ENCODE measurements around the gene CAVIN3.

DNA sequence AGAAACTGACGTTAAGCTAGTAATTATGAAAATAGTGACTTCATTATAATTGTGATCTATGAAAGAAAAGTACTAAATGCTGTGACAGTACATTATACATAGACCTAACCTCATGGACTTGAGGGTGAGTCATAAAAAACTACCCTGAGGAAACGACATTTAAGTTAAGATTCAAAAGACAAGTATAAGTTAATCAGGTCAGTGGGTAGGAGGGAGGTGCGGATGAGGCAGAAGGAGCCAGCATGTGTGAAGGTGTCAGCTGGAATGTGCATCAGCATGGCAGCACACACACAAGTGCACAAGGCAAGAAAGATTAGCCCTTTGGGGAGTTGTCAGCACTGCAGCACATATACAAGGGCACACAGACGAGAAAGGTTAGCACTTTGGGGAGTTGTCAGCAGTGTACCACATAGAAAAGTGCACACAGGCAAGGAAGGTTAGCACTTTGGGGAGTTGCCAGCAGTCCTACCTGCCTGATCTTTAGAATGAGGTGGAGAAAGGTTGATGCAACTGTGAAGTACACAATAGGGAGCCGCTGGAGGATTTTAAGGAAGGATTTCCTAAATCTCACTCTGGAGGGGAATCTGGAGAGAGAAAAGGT is 31.6 kb upstream of the CAVIN3 start:
- no peak for TF ChIP-seq POLR2AphosphoS5 (IDR thresholded peaks at IDR 0.05; ENCODE audit: low read depth)
- TF ChIP-seq, protein P1, sequence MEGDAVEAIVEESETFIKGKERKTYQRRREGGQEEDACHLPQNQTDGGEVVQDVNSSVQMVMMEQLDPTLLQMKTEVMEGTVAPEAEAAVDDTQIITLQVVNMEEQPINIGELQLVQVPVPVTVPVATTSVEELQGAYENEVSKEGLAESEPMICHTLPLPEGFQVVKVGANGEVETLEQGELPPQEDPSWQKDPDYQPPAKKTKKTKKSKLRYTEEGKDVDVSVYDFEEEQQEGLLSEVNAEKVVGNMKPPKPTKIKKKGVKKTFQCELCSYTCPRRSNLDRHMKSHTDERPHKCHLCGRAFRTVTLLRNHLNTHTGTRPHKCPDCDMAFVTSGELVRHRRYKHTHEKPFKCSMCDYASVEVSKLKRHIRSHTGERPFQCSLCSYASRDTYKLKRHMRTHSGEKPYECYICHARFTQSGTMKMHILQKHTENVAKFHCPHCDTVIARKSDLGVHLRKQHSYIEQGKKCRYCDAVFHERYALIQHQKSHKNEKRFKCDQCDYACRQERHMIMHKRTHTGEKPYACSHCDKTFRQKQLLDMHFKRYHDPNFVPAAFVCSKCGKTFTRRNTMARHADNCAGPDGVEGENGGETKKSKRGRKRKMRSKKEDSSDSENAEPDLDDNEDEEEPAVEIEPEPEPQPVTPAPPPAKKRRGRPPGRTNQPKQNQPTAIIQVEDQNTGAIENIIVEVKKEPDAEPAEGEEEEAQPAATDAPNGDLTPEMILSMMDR (conservative IDR thresholded peaks at IDR 0.05; ENCODE audit: low read depth in 2 of 2) = no peak
- no peak for TF ChIP-seq EZH2 (IDR thresholded peaks at IDR 0.05; ENCODE audit: low read depth, unreplicated experiment)
- no peak for TF ChIP-seq EZH2phosphoT487 (IDR thresholded peaks at IDR 0.05; ENCODE audit: unreplicated experiment)
- TF ChIP-seq CREB1 (CRISPR knock-in tag; IDR thresholded peaks at IDR 0.05; ENCODE audit: low read depth) = no peak
- TF ChIP-seq, protein P2, sequence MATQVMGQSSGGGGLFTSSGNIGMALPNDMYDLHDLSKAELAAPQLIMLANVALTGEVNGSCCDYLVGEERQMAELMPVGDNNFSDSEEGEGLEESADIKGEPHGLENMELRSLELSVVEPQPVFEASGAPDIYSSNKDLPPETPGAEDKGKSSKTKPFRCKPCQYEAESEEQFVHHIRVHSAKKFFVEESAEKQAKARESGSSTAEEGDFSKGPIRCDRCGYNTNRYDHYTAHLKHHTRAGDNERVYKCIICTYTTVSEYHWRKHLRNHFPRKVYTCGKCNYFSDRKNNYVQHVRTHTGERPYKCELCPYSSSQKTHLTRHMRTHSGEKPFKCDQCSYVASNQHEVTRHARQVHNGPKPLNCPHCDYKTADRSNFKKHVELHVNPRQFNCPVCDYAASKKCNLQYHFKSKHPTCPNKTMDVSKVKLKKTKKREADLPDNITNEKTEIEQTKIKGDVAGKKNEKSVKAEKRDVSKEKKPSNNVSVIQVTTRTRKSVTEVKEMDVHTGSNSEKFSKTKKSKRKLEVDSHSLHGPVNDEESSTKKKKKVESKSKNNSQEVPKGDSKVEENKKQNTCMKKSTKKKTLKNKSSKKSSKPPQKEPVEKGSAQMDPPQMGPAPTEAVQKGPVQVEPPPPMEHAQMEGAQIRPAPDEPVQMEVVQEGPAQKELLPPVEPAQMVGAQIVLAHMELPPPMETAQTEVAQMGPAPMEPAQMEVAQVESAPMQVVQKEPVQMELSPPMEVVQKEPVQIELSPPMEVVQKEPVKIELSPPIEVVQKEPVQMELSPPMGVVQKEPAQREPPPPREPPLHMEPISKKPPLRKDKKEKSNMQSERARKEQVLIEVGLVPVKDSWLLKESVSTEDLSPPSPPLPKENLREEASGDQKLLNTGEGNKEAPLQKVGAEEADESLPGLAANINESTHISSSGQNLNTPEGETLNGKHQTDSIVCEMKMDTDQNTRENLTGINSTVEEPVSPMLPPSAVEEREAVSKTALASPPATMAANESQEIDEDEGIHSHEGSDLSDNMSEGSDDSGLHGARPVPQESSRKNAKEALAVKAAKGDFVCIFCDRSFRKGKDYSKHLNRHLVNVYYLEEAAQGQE (IDR thresholded peaks at IDR 0.05; ENCODE audit: unreplicated experiment) = no peak
- TF ChIP-seq ZNF114 (CRISPR knock-in tag; IDR thresholded peaks at IDR 0.05) = no peak
- no peak for TF ChIP-seq STAT1 (IDR thresholded peaks at IDR 0.05; ENCODE audit: unreplicated experiment)
- no peak for TF ChIP-seq NANOG (IDR thresholded peaks at IDR 0.05; ENCODE audit: borderline replicate concordance)
- TF ChIP-seq, protein P3, sequence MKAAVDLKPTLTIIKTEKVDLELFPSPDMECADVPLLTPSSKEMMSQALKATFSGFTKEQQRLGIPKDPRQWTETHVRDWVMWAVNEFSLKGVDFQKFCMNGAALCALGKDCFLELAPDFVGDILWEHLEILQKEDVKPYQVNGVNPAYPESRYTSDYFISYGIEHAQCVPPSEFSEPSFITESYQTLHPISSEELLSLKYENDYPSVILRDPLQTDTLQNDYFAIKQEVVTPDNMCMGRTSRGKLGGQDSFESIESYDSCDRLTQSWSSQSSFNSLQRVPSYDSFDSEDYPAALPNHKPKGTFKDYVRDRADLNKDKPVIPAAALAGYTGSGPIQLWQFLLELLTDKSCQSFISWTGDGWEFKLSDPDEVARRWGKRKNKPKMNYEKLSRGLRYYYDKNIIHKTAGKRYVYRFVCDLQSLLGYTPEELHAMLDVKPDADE (IDR thresholded peaks at IDR 0.05) = no peak
- no peak for TF ChIP-seq ZNF331 (CRISPR knock-in tag; IDR thresholded peaks at IDR 0.05; ENCODE audit: low read depth)
